Activated CD4-positive, alpha-beta T cell treated with anti-CD3 and anti-CD28 coated beads, Interleukin-2, amount 10 ng/mL, durations not matched to agents 7 days and 5 days (primary cell): ENCODE results near the gene CNTNAP1. TPM values are rescaled to one million over a fixed set of nuclear protein-coding genes. Genes with fewer than 3 reads are reported as not detected.

Experiments used
- CTCF ChIA-PET: fragments of 350-600 bp; sonication (Branson Sonifier 250); formaldehyde crosslinking; loops from one replicate; lab custom pipeline; 2021; ENCODE audit warnings: antibody characterized with exemption; lab: Charles Lee
- POLR2A ChIA-PET: fragments of 350-600 bp; sonication (Branson Sonifier 250); formaldehyde crosslinking; loops from one replicate; lab custom pipeline; 2021; ENCODE audit warnings: antibody characterized with exemption; lab: Charles Lee
- DNase-seq: peaks from one replicate; pipeline ENCODE4 v3.0.0-alpha.2; 2020
- H3K27ac Mint-ChIP-seq: one replicate; pipeline ENCODE4 v1.8.0; 2021; ENCODE audit warnings: mild to moderate bottlenecking, moderate library complexity, mixed read lengths
- H3K27me3 Mint-ChIP-seq: one replicate; pipeline ENCODE4 v1.8.0; 2021; ENCODE audit warnings: mixed read lengths
- H3K36me3 Mint-ChIP-seq: one replicate; pipeline ENCODE4 v1.8.0; 2021; ENCODE audit warnings: low read depth, mixed read lengths
- H3K4me1 Mint-ChIP-seq: one replicate; pipeline ENCODE4 v1.8.0; 2021; ENCODE audit warnings: mixed read lengths
- H3K4me3 Mint-ChIP-seq: one replicate; pipeline ENCODE4 v1.8.0; 2021; ENCODE audit warnings: mild to moderate bottlenecking, moderate library complexity, mixed read lengths
- H3K9me3 Mint-ChIP-seq: one replicate; pipeline ENCODE4 v1.8.0; 2021; ENCODE audit warnings: mixed read lengths
- total RNA-seq, 2 experiments: library from RNA; stranded (reverse); gene quantifications; one replicate each; pipeline ENCODE4 v1.2.3, GENCODE V29; 2021

The CNTNAP1 gene
- total RNA-seq, 2 experiments from 2014 or later = 0.81 to 1.0 TPM

- ChIA-PET POLR2A (no interaction called here), CTCF (interaction anchor here (0.6 to 2.2 kb wide), 3 partner anchors 68 to 590 kb away, joined by 3 to 11 read pairs (median 8); no protein-coding TSS in a partner anchor)
- Mint-ChIP-seq H3K4me1 (peaks cover 44% of the 10 kb centered on the region), H3K4me3 (no peak overlapping the region), H3K36me3 (no peaks in the 10 kb centered on the region), H3K9me3 (no peaks in the 10 kb centered on the region), H3K27ac (no peak overlapping the region), H3K27me3 (peaks cover 55% of the 10 kb centered on the region)
- no peak for DNase-seq
Observed at GRCh38 chr17:42673885-42674754, 8.2 kb upstream of the CNTNAP1 start.

GRCh38 chr17:42674755-42675347, 7.5 kb upstream of the CNTNAP1 start:
- CTCF ChIA-PET = interaction anchor here (1.1 to 2.2 kb wide), 2 partner anchors 69 to 96 kb away, joined by 3 to 11 read pairs; no protein-coding TSS in a partner anchor
- no peaks in the 10 kb centered on the region for H3K36me3 Mint-ChIP-seq
- POLR2A ChIA-PET = no interaction called here
- DNase-seq = no peak
- H3K4me3 Mint-ChIP-seq = no peak overlapping the region
- H3K4me1 Mint-ChIP-seq = peaks cover 49% of the 10 kb centered on the region
- no peak overlapping the region for H3K27ac Mint-ChIP-seq
- H3K27me3 Mint-ChIP-seq = peaks cover 50% of the 10 kb centered on the region
- no peaks in the 10 kb centered on the region for H3K9me3 Mint-ChIP-seq

- ChIA-PET POLR2A (interaction anchor here (0.6 kb wide), 1 partner anchor 15 kb away, joined by 3 read pairs; no protein-coding TSS in a partner anchor), CTCF (interaction anchor here (0.6 to 2.7 kb wide), 3 partner anchors 36 to 1966 kb away, joined by 3 to 14 read pairs (median 3); no protein-coding TSS in a partner anchor)
- Mint-ChIP-seq H3K27me3 (peaks cover 49% of the 10 kb centered on the region), H3K4me3 (no peak overlapping the region), H3K4me1 (peaks cover 50% of the 10 kb centered on the region), H3K36me3 (no peaks in the 10 kb centered on the region), H3K27ac (no peak overlapping the region), H3K9me3 (no peaks in the 10 kb centered on the region)
- no peak for DNase-seq
Observed at GRCh38 chr17:42675348-42675964, 6.9 kb upstream of the CNTNAP1 start.

GRCh38 chr17:42675965-42676423, 6.3 kb upstream of the CNTNAP1 start:
- Mint-ChIP-seq H3K4me3 (peak overlapping the region; percentile 66), H3K27ac (peak overlapping the region; percentile 75), H3K4me1 (peaks cover 49% of the 10 kb centered on the region), H3K27me3 (peaks cover 46% of the 10 kb centered on the region), H3K9me3 (no peaks in the 10 kb centered on the region), H3K36me3 (no peaks in the 10 kb centered on the region)
- ChIA-PET POLR2A (interaction anchor here (0.6 kb wide), 1 partner anchor 15 kb away, joined by 3 read pairs; no protein-coding TSS in a partner anchor), CTCF (interaction anchor here (0.6 to 2.7 kb wide), 4 partner anchors 12 to 1966 kb away, joined by 3 to 14 read pairs (median 3); no protein-coding TSS in a partner anchor)
- DNase-seq = no peak

GRCh38 chr17:42676424-42677011, 5.8 kb upstream of the CNTNAP1 start, which contains the start of gene PLEKHH3:
PLEKHH3 (minus strand) TSS chr17:42676994; CDS start chr17:42676563, 431 bp downstream.
- H3K9me3 Mint-ChIP-seq = no peaks in the 10 kb centered on the region
- peaks cover 49% of the 10 kb centered on the region for H3K4me1 Mint-ChIP-seq
- CTCF ChIA-PET = interaction anchor here (0.6 to 2.7 kb wide), 4 partner anchors 9 to 1967 kb away, joined by 3 to 14 read pairs (median 3); no protein-coding TSS in a partner anchor
- POLR2A ChIA-PET = interaction anchor here (0.5 kb wide), 1 partner anchor 29 kb away, joined by 3 read pairs; no protein-coding TSS in a partner anchor
- H3K36me3 Mint-ChIP-seq = no peaks in the 10 kb centered on the region
- peak within 1 kb of the TSS; percentile 78 for H3K4me3 Mint-ChIP-seq
- H3K27ac Mint-ChIP-seq = peak within 1 kb of the TSS; percentile 86
- H3K27me3 Mint-ChIP-seq = peaks cover 46% of the 10 kb centered on the region
- DNase-seq = no peak

GRCh38 chr17:42677012-42677857, 5.1 kb upstream of the CNTNAP1 start:
- CTCF ChIA-PET = interaction anchor here (0.6 to 2.7 kb wide), 5 partner anchors 8 to 550 kb away, joined by 3 to 14 read pairs (median 4); no protein-coding TSS in a partner anchor
- Mint-ChIP-seq H3K27ac (peak overlapping the region; percentile 86), H3K4me1 (peaks cover 52% of the 10 kb centered on the region), H3K9me3 (no peaks in the 10 kb centered on the region), H3K27me3 (peaks cover 49% of the 10 kb centered on the region), H3K4me3 (peak overlapping the region; percentile 78), H3K36me3 (no peaks in the 10 kb centered on the region)
- DNase-seq = peak; percentile 99
- POLR2A ChIA-PET = interaction anchor here (0.5 to 0.7 kb wide), 3 partner anchors 30 to 99 kb away, joined by 3 to 4 read pairs (median 3); partner anchors contain the start of genes RETREG3 and TUBG1

GRCh38 chr17:42677921-42678781, 4.2 kb upstream of the CNTNAP1 start:
- ChIA-PET POLR2A (interaction anchor here (0.7 to 1.3 kb wide), 3 partner anchors 42 to 69 kb away, joined by 3 to 6 read pairs (median 4); partner anchors contain the start of genes RETREG3 and TUBG1), CTCF (interaction anchor here (1.1 to 3.3 kb wide), 6 partner anchors 7 to 550 kb away, joined by 3 to 23 read pairs (median 4); partner anchors contain the start of gene PSMC3IP)
- peaks cover 60% of the 10 kb centered on the region for H3K4me1 Mint-ChIP-seq

GRCh38 chr17:42678951-42679491, 3.3 kb upstream of the CNTNAP1 start:
- Mint-ChIP-seq H3K27me3 (peaks cover 54% of the 10 kb centered on the region), H3K4me1 (peaks cover 65% of the 10 kb centered on the region), H3K36me3 (no peaks in the 10 kb centered on the region), H3K4me3 (peak overlapping the region; percentile 78), H3K27ac (peak overlapping the region; percentile 89), H3K9me3 (no peaks in the 10 kb centered on the region)
- no peak for DNase-seq
- ChIA-PET CTCF (interaction anchor here (0.6 to 3.3 kb wide), 8 partner anchors 9 to 290 kb away, joined by 3 to 23 read pairs (median 3); partner anchors contain the start of genes PSMC3IP and STAT3), POLR2A (interaction anchor here (1.0 to 1.7 kb wide), 3 partner anchors 43 to 101 kb away, joined by 3 to 6 read pairs (median 5); partner anchors contain the start of genes PSMC3IP, RETREG3 and TUBG1)

More at GRCh38 chr17:42677921-42678781, 4.2 kb upstream of the CNTNAP1 start:
- Mint-ChIP-seq H3K27ac (peak overlapping the region; percentile 89), H3K36me3 (no peaks in the 10 kb centered on the region), H3K27me3 (peaks cover 48% of the 10 kb centered on the region), H3K4me3 (peak overlapping the region; percentile 78), H3K9me3 (no peaks in the 10 kb centered on the region)
- DNase-seq = peak; percentile 77

- CTCF ChIA-PET = interaction anchor here (0.6 to 3.3 kb wide), 11 partner anchors 10 to 291 kb away, joined by 3 to 23 read pairs (median 3); partner anchors contain the start of genes PSMC3IP and STAT3
- Mint-ChIP-seq H3K4me1 (peaks cover 59% of the 10 kb centered on the region), H3K4me3 (peak overlapping the region; percentile 58), H3K36me3 (no peaks in the 10 kb centered on the region), H3K9me3 (no peaks in the 10 kb centered on the region), H3K27me3 (peaks cover 53% of the 10 kb centered on the region), H3K27ac (peak overlapping the region; percentile 86)
- POLR2A ChIA-PET = interaction anchor here (1.0 to 1.7 kb wide), 3 partner anchors 44 to 102 kb away, joined by 3 to 6 read pairs (median 5); partner anchors contain the start of genes PSMC3IP, RETREG3 and TUBG1
- peak; percentile 73 for DNase-seq
Observed at GRCh38 chr17:42679492-42680330, 2.6 kb upstream of the CNTNAP1 start.
